ENCODE results near the gene ATF7.
A peak's percentile ranks its signal among the peaks of the same experiment; 100 is the strongest.
"Not testable (repeated sequence)": the region's sequence is repeated elsewhere in the genome, so short reads cannot be mapped to it uniquely, and the experiment has no call there.

The ATF7 gene

DNA sequence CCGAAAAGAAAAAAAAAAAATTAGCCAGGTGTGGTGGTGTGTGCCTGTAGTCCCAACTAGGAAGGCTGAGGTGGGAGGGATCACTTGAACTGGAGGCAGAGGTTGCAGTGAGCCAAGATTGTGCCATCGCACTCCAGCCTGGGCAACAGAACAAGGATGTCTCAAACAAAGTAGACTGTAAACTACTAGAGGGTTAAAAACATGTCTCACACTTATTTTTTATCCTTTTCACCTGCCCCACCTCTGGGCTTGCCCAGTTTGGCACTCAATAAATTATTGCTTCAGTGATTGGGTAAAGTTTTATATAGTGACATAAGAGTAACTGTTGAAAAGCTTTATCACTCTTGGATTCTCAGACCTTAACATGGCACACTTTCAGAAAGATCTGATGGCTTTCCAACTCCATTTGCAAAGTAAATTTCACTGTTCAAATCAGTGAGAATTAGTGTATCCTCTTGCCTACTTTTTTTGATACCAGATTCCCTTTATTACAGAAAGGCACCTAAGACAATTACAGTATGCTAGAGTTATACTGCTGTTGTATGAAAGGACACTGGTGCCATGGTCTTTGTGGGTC, 62.6 kb downstream of the ATF7 start:
- DNase-seq = no peak

DNA sequence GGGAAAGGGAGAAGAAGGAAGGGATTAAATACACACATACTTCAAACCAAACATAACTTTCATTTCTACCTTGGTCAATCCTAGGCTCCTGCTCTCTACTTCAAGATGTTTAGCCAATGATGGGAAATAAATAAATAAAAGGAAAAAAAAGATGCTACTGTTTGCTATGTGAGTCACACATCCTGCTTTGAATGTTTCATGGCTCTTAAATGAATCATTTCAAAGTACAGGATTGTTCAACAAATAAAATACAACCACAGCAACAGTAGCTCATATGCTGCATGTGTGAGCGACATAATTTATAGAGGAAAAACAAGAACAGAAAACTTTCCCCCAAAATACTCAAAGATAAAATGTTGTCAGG, 64.6 kb downstream of the ATF7 start:
- DNase-seq = no peak

DNA sequence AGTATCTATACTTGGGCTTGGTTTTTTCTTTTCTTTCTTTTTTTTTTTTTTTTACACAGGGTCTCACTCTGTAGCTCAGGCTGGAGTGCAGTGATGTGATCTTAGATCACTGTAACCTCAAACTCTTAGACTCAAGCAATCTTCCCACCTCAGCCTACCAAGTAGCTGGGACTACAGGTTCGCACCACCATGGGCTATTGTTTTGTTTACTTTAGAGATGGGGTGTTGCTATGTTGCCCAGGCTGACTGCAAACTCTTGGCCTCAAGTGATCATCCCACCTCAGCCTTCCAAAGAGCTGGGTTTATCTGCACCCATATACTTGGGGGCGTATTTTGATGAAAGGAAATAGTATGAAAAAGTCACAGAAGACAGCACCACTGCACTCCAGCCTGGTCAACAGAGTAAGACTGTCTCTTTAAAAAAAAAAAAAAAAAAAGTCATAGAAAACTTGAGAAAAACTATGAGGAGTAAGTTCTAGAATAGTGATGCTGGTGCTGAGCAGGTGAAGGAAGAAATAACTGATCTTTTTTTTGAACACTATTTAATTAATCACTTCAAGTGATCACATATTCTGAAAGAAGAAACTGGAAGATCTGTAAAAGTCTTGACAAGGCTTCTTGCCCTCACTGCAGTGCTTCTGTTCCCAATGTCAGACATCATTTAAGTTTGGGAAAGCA, 65.1 kb downstream of the ATF7 start:
- DNase-seq = no peak

DNA sequence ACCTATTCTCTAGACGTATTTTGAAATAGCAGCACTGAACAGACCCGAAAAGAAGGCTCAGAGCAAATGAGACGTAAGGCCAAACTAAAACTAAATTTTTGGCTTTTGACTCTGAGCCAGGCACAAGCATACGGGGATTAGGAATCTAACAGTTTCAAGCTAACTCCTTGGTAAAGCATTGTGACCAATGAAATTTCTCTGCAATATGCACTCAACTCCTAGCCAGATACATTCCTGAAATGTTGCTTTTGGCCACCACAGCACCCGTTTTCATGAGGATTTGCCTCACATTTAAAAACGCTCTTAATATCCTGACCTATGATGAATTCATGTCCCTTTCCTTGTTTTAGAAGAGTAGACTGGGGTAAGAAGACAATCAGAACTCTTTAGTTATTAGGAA, 65.8 kb downstream of the ATF7 start:
- DNase-seq = no peak

DNA sequence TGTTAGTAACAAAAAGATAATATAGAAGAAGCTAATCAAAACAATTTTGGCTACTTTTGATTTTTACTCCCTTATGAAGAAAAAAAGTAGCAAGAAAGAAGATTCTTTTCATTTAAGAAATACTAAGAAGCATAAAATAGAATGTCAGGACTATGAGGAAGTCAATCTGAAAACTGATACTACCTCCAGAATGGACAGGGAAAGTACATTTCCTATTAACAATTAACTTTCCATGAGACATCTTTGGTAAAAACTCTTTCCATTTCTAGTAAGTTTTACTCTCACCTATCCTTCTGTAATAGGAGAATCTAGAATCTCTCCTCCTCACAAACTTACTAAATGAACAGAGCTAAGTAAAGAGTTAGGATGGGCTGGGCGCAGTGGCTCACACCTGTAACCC, 67.6 kb downstream of the ATF7 start:
- no peak for DNase-seq

DNA sequence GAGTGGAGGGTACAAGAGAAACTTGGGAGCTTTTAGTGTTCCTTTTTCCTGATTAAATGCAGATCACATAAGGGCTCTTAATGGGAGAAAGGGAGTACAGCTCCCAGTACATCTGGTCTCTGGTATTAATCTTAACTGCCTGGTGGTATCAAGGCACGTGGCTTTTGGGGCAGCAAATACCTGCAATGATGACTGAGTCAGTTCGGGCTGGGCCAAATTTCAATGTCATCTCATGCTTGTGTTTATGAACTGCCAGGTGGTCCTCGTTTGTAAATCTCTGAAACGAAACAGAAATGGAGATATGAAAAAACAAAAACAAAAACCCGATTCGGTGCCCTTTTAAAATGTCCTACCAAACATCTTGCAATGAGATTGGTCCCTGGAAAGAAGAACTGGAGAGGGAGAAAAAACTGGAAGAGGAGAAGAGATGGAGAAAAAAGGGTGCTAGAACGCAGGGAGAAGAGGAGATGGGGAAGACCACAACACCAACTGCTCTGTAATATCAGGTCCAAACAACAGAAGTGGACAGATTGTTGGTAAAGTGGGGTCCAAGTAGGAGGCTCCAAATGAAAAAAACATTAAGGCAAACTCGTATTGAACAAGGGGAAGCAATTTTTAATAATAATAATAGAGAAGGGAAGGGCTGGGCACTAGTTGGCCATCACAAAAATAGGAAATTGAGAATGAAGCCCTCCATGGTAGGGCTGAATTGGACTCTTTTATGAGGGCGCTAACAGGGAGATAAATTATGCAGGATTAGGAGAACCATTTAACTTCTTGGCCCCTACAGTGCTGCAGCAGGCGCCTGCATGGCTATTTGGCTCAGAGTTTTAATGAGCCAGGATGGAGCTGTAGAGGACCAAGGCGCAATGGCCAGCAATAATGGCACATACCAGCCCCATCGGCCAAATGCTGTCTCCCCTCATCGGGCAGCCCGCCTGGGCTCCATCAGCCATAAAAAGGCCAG, 73.5 kb downstream of the ATF7 start:
- DNase-seq = no peak

DNA sequence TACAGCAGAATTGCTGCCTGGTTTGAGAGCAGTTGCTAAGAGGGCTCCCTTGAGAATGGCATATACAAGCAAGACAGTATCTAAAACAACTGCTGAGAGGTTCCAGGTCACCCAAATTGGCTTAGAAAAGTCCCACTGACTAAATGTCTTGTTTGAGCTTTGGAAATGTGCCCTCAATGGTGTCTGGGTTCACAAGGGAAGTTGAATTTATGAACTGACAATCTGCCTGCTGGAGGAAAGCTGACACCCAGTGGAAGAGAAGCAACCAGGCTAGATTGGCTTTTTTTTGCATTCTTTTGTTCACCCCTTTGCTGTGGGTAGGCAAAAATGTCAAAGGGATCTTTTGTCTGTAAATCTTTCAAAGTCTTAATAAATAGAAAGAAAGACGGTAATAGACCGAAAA, 74.3 kb downstream of the ATF7 start:
- DNase-seq = no peak

DNA sequence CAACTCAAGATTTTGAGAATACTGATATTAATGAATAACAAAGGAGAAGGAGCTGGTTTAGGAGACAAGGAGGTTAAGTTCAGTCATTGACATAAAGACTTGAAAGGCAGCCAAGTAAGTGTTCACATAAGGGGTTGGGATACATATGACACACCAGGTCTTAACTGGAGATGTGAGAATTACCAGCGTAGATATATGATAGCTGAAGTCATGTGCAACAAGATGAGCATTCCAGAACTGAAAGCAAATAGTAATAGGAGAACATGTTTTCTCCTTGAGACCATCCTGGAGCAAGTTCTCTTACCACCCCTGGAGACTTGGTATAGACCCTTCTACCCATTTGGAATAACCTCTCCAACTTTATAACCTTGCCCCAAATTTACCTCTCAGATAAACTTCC, 75.6 kb downstream of the ATF7 start:
- no peak for DNase-seq

DNA sequence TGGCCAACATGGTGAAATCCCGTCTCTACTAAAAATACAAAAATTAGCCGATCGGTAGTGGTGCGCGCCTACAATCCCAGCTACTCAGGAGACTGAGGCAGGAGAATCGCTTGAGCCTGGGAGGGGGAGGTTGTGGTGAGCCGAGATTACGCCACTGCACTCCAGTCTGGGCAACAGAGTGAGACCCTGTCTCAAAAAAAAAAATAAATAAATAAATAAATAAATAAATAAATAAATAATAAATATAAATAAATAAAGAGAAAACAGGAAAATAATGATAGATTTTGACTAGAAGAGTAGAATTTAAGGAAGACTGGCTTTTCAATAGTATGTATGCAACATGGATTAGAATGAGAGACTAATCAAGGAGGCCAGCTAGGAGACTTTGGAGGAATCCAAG, 76.1 kb downstream of the ATF7 start:
- not testable (repeated sequence) for DNase-seq

DNA sequence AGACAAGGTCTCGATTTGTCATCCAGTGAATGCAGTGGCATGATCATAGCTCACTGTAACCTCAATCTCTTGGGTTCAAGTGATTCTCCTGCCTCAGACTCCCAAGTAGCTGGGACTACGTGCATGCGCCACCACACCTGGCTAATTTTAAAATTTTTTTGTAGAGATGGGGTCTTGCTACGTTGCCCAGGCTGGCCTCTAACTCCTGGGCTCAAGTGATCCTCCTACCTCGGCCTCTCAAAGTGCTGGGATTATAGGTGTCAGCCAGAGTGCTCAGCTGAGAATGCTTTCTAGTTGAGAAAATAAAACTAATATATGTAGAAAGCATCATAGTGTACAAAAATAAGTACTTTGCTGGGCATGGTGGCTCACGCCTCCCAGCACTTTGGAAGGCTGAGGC, 77.8 kb downstream of the ATF7 start:
- DNase-seq = not testable (repeated sequence)

DNA sequence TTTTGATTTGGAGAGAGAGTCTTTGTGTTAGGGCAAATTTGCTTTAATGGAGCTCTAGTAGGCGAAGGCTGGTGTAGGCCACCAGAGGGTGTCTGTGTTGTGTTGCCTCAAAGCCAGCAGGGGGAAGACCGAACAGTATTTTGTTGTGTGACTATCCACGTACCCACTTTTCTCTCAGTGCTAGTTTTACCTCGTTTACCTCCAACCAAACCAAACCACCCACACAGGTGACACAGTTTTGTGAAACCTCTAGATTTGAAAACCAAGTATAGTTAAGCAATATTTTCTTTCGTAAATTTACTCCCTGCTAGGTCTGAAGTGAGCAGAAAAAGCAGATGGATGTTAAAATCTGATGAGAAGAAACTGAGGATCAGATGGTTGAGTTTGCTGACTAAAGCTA, 82.6 kb downstream of the ATF7 start:
- DNase-seq = peak; percentile 21

DNA sequence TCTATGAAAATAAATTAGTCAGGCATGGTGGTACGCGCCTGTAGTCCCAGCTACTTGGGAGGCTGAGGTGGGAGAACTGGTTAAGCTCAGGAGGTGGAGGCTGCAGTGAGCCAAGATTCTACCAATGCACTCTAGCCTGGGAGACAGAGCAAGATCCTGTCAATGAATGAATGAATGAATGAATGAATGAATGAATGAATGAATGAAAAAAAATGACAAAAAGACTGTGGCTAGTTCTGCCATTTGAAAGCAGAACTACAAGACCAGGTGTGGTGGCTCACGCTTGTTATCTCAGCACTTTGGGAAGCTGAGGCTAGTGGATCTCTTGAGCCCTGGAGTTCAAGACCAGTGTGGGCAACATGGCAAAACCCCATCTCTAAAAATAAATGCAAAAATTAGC, 86.7 kb downstream of the ATF7 start:
- DNase-seq = no peak

DNA sequence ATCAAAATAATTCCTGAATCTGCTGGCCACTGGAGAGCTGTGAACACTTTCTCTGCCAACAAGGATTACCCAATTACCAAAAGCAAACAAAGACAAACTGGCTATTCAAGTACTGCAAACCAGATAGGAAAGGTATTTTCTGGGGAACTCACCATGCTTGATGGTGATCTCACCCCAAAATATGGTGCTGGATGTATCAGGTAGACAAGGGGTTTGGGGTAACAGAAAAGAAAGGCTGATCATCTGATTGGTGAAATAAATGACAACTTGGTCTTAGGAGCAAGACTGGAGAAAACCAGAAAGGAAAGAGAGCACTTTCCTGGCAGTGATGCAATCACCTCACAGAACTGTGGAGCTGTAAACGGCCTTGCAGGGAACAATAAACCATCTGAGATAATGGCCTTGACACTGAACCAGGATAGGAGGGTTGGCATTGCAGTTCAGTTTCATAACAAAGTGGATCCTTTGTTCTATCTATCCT, 87.9 kb downstream of the ATF7 start:
- no peak for DNase-seq

DNA sequence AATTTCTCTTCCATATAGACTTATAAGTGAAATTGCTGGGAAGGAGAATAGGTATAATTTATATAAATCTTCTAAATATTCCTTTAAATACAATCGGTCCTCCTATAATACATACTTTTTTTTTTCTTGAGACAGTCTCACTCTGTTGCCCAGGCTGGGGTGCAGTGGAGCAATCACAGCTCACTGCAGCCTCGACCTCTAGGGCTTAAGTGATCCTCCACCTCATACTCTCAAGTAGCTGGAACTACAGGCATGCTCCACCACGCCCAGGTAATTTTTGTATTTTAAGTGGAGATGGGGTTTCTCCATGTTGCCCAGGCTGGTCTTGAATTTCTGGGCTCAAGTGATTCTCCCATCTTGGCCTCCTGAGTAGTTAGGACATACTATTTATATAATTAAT, 89.2 kb downstream of the ATF7 start:
- no peak for DNase-seq

DNA sequence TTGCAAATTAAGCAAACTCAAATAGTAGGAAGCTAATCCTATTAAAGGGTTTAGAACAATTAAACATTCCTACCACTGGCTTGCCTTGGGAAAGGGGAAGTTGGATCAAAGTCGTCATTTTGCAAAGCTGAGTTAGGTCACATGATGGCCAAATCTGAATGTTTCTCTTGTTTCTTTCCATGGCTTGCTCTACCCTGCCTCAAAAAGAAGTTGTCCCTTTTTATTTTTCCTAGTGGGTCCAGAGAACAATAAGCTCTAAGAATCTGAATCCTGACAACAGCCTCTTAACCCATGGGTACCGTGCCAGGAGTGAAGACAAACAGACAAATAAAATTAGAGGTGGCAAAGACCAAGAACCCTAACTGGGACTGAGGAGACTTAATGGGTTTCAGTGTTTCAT, 92.7 kb downstream of the ATF7 start:
- no peak for DNase-seq

DNA sequence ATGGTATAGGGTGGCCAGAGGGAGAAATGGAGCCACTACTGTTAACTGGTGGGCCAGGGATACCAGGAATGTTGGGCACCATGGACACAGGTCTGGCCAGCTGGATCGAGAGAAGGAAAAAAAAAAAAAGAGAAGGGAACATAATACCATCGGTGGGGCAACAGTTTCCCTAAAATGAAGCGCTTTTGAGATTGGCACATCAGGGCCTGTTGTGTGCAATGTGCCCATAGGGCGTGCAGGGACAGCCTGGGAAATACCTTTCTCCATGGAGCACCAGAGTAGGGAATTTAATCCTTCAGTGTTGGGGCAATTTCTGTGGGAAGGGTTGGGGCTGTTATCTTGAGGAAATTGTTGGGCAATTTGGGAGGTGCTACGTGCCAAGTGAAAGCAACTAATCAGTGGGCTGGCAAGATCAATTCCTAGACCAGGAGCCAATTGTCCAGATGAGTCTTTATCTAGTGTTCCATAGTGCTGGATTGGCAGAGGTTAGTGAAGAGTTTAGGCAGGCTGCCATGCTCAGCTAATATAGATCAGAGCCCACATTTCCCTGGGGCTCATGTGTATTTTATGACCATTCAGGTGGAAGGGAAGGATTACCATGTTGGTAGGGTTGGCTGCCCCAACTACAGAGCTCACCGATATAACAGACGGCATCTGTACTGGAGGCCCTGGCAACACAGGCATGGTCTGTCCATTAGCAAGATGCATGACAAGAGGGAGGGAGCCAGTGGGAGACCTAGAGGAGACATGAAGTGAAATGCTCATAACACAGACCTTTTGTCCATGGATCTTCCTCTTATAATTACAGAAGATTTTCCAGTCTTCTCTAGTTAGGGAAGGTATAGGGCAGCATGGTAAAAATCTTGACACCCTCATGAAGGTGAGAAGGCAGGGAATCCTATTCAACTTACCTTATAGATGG, 93.4 kb downstream of the ATF7 start:
- DNase-seq = no peak

DNA sequence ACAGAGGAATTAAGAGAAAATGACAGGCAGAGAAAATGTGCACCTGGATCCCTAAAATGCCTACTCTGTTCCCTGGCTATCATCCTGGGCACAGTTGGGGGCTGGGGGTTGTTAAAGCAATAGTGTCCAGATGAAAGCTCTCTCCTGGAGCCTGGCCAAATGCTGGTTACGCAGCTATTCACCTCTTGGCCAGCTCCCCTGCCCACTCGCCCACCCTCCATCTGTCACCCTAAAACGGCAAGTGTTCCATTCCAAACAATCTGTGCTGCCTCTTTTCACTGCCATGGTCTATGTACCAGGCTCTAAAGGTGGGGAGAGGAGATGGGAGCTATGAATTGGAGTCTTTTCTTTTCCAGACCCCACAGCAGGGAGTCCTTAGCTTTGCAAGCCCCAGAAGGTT, 94.2 kb downstream of the ATF7 start:
- DNase-seq = no peak

DNA sequence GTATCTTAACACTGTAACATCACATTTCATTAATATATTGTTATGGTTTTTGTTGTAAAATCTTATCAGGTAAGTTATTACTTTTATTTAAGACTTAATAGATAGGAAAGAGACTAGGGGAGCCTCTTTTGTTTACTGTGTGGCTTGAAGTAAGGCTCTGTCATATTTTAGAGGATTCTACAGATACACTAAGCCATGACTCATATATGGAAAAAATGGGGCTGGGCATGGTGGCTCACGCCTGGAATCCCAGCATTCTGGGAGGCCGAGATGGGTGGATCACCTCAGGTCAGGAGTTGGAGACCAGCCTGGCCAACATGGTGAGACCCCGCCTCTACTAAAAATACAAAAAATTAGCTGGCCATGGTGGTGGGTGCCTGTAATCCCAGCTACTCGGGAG, 95.3 kb downstream of the ATF7 start:
- no peak for DNase-seq

DNA sequence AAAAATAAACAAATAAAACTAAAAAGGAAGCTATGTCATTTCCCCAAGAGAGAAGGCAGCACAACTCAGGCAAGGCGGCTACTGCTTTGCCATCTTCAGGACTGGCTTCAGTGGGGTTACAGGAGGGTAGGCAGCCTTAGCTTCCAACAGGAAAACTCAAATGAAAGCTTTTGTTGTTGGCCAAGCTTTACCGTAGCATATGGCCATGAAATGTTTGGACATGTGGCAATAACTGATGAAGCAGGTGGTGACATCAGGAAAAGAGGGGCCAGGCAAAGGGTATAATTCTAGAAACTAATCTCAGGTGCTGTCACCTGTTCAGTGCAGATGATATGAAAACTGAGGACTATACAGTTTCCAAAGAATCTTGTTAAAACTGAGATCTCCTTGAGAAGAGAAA, 96.1 kb downstream of the ATF7 start:
- no peak for DNase-seq

DNA sequence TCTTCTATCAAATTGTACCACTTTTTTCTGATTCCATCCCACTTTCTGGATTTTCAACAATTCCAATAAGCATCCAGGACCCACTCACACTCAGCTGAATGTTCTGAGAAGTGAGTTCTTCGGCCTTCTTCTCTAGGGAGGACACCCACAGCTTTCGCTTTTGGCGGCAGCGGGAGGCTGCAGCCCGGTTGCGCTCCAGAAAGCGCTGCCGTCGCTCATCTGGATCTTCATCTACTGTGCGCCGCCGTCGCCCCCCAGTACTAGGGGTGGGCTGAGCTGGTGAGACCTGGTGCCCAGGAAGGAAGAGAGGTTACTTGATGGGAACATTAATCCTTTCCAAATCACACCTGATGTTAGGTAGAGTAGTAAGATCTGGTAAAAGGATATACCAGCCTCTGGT, 101.7 kb downstream of the ATF7 start:
- DNase-seq = no peak

DNA sequence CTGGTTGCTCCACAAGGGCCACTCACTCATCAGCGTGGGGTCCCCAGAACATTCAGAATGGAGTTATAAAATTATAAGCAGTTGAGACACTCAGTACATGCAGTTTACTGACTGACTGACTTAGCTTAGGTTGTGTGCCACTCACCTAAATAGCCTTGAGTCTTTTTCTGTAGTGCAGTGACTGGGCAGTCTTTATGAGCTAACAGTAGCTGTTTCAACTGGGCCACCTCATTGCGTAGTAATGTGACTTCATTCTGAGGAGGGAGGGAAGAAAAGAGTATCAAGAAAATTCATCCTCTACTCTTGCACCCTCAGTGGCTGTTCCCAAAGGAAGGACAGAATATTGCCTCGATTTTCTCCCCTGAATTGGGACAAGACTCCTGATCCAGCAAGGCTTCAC, 103.1 kb downstream of the ATF7 start:
- no peak for DNase-seq

DNA sequence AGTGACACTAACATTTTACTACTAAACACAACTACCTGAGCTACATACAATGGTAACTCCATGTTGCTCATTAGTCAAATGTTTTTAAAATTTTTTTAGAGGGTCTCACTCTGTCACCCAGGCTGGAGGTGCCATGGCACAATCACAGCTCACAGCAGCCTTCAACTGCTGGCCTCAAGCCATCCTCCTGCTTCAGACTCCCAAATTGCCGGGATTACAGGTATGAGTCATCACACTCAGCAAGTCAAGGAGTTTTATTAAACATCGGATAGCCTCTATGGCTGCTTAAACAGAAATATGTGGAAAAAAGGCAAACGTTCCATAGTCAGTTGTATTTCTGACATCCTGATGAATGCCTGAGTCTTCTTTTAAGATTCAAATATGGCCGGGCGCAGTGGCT, 107.8 kb downstream of the ATF7 start:
- DNase-seq = no peak

Data from activated CD4-positive, alpha-beta T cell treated with anti-CD3 and anti-CD28 coated beads for 1 hour (primary cell).